Neural cell (in vitro differentiated cells): ENCODE data around the gene BMPR2. TPM values are rescaled to one million over a fixed set of nuclear protein-coding genes. Genes with fewer than 3 reads are reported as not detected.

Experiments used
- polyA plus RNA-seq: library from polyadenylated mRNA; depleted of rRNA; stranded (reverse); fragments of >200 nt; gene quantifications from 2 replicates; pipeline ENCODE4 v1.2.3, GENCODE V29; 2014
- small RNA-seq, 3 experiments: library from RNA; depleted of rRNA; stranded (forward); fragments of <200 nt; gene quantifications; one replicate each; pipeline ENCODE3, GENCODE V24; 2012

Gene BMPR2
- polyA plus RNA-seq, 1 donor from 2014 or later: 18.4 TPM

Small RNA genes within 50 kb of the gene (small RNA-seq; reads per million reads assigned to genes)
- gene MTND4LP17: 0 reads per million in 3 experiments
- 0 reads per million in 3 experiments for gene RN7SL753P

Other genes with a start within 250 kb of the BMPR2 start
- gene SUMO1, start 137.7 kb upstream of the BMPR2 start, polyA plus RNA-seq: 281 and 365 TPM in 2 replicates
- gene NOP58, start 110.6 kb upstream of the BMPR2 start, polyA plus RNA-seq: 143 and 170 TPM in 2 replicates